ENCODE results near the gene ZNF714.

The ZNF714 gene

GRCh38 chr19:21082011-21082975, at the start of gene ZNF714:
Gene ZNF714, plus strand, starts transcription at chr19:21082203. Its CDS starts 16,066 bp downstream, at chr19:21098269.
- peak; percentile 41 for DNase-seq (ENCODE audit: low read depth)

GRCh38 chr19:21045028-21045427, 37.0 kb upstream of the ZNF714 start:
- no peak for DNase-seq (ENCODE audit: low read depth)

GRCh38 chr19:21046489-21046888, 35.5 kb upstream of the ZNF714 start:
- no peak for DNase-seq (ENCODE audit: low read depth)

DNA sequence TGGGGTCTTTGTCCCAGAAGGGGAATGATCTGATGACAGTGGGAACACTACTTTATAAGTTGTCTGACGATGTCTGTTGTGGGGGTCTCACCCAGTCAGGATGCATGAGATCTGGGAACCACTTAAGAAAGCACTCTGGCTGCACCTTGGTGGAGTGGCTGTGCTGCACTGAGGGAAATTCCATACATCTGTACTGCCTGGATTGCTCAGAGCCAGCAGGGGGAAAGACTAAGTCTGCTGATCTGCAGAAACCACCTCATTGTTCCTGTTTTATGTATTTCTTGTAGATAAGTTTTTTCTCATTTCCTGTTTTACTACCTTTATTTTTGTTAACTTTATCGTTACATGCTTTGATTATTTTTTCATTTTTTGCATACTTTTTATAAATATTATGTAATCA, 34.3 kb upstream of the ZNF714 start:
- DNase-seq (ENCODE audit: low read depth) = no peak

- DNase-seq (ENCODE audit: low read depth) = no peak
These were observed 29.1 kb upstream of the ZNF714 start for GRCh38 chr19:21052902-21053301.

- DNase-seq (ENCODE audit: low read depth) = no peak
These were observed 16.7 kb upstream of the ZNF714 start for GRCh38 chr19:21065336-21065735.

DNA sequence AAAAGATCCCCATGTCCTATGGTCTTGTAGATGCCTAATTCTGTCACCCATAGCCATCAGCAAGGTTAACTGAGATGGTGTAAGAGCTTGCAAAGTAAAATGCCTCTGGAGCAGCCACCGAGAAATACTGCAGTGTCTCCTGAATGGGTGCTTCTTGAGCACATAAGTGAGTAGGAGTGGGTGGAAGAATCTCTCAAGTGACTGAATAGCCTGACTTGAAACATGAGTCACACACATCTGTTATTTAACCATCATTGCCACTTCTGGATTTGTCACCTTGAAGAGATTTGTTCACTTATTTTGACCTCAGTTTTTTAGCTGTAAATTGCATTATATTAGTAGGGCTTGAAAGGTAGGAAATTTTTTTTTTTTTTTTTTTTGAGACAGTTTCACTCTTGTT, 2.3 kb downstream of the ZNF714 start:
- DNase-seq (ENCODE audit: low read depth) = no peak

- DNase-seq (ENCODE audit: low read depth) = no peak
These were observed 5.9 kb downstream of the ZNF714 start for GRCh38 chr19:21087871-21088270.

DNA sequence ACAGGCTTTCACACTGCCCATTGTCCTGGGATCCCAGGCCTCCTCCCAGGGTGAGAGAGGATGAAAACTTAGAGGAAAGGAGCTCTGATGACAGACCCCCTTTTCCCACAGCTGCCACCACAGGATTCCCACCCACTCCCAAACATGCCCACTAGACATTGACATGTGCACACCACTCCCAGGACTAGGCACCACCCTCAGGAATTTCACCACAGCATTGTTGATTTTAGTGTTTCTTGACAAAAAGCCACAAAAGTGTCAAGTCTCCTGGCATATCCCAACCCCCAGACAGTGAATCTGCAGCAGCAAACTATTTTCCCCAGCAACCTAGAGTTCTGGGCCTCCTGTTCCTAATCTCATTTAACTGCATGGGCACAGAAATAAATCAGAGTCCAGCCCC, 10.1 kb downstream of the ZNF714 start:
- no peak for DNase-seq (ENCODE audit: low read depth)

GRCh38 chr19:21094347-21095025, 12.5 kb downstream of the ZNF714 start:
- DNase-seq (ENCODE audit: low read depth) = no peak

GRCh38 chr19:21098291-21098690, 16.3 kb downstream of the ZNF714 start:
- no peak for DNase-seq (ENCODE audit: low read depth)

DNA sequence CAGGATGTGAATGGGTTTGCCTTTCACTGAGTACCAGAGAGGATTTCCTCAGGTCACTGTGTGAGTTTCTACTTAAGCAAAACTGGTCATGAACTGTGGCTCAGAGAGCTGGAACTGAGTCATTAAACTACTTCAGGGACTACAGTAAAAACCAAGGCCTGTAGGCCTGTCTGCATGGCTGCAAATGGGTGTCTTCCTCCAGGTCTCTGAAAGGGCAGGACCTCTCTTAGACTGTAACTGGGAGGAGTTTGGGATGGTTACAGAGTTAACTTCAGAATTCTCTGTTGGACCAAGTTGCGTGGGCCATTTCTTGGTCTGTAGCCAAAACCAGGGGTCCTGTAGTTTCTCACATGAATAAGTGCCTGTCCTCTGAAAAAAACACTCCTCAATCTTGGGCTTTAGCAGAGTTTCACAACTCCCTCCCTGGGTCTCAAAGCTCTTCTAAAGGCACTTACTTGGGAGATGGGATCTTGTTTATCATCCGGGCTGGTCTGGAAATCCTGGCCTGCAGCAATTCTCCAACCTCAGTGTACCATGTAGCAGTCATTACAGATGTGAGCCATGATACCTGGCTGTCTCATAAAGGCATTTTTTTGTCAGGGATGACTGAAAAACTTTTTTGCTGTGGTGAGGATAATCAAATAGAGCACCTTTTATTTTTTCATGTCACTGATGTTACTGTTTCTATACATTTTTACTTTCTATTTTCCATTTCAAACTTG, 19.7 kb downstream of the ZNF714 start:
- DNase-seq (ENCODE audit: low read depth) = no peak

DNA sequence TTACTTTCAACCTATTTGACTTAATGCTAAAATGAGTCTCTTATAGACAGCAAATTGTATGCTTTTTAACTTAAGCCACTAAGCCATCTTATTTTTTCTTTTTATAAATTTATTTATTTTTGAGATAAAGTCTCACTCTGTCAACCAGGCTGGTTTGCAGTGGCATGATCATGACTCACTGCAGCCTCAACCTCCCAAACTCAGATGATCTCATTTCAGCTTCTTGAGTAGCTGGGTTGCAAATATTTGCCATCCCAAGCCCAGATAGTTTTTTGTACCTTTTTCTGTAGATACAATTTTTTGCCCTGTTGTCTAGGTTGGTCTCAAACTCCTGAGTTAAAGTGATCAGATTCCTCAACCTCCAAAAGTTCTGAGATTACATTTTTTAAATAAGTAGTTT, 27.1 kb downstream of the ZNF714 start:
- no peak for DNase-seq (ENCODE audit: low read depth)

- DNase-seq (ENCODE audit: low read depth) = no peak
These were observed 28.2 kb downstream of the ZNF714 start for GRCh38 chr19:21110183-21110582.

DNA sequence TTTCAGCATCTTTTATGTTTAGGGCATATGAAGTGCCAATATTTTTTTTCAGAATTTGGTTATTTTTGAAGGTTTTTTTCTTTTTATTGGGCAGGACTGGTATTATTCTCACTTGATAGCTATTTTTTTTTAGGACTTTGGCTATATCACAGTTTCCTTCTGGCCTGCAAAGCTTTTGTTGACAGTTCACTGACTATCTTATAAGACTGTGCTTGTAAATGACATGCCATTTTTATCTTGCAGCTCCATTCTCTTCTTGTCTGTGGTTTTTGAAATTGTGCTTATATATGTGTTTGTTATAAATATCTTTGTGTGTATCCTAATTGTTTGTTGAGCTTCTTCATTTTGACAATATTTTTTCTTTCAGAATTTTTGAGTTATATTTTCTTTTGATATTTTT, 33.4 kb downstream of the ZNF714 start:
- no peak for DNase-seq (ENCODE audit: low read depth)

DNA sequence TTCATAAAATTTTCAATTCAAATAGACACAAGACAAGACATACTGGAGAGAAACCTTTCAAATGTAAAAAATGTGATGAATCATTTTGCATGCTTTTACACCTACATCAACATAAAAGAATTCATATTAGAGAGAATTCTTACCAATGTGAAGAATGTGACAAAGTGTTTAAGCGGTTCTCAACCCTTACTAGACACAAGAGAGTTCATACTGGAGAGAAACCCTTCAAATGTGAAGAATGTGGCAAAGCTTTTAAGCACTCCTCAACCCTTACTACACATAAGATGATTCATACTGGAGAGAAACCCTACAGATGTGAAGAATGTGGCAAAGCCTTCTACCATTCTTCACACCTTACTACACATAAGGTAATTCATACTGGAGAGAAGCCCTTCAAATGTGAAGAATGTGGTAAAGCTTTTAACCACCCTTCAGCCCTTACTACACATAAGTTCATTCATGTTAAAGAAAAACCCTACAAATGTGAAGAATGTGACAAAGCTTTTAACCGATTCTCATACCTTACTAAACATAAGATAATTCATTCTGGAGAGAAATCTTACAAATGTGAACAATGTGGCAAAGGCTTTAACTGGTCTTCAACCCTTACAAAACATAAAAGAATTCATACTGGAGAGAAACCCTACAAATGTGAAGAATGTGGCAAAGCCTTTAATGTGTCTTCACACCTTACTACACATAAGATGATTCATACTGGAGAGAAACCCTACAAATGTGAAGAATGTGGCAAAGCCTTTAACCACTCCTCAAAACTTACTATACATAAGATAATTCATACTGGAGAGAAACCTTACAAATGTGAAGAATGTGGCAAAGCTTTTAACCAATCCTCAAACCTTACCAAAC, 35.3 kb downstream of the ZNF714 start:
- no peak for DNase-seq (ENCODE audit: low read depth)

DNA sequence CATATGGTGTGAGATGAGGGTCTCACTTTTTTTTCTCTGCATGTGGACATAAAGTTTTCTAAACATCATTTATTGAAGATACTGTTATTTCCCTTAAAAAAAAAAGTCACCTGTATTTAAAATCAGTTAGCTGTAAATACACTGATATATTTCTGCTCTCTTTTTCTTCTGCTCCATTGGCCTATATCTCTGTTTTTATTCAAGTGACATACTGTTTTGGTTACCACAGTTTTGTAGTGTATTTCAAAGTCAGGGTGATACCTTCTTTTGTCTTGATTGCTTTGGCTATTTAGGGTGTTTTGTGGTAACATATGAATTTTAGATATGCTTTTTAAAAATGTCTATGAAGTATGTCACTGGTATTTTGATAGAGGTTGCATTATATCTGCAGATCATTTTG, 44.1 kb downstream of the ZNF714 start:
- no peak for DNase-seq (ENCODE audit: low read depth)

DNA sequence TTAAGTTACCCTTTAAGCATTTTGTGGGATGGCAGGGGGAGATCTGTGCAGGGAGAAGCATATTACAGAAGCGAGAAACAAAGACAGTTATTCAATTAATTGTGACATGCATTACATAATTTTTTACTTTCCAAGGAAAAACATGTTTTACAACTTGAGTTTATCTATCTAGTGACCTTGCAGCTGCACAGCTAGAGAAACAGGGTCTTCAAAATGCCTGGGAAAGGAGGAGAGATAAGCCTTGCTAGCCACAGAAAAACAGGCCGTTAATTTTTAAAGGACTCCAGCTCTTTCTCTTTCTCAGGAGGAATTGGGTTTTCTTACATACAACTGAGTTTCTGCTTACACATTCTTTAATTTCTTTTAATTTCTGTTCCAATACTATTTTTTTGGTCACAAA, 45.0 kb downstream of the ZNF714 start:
- DNase-seq (ENCODE audit: low read depth) = no peak

GRCh38 chr19:21127898-21128297, 45.9 kb downstream of the ZNF714 start:
- DNase-seq (ENCODE audit: low read depth) = no peak

DNA sequence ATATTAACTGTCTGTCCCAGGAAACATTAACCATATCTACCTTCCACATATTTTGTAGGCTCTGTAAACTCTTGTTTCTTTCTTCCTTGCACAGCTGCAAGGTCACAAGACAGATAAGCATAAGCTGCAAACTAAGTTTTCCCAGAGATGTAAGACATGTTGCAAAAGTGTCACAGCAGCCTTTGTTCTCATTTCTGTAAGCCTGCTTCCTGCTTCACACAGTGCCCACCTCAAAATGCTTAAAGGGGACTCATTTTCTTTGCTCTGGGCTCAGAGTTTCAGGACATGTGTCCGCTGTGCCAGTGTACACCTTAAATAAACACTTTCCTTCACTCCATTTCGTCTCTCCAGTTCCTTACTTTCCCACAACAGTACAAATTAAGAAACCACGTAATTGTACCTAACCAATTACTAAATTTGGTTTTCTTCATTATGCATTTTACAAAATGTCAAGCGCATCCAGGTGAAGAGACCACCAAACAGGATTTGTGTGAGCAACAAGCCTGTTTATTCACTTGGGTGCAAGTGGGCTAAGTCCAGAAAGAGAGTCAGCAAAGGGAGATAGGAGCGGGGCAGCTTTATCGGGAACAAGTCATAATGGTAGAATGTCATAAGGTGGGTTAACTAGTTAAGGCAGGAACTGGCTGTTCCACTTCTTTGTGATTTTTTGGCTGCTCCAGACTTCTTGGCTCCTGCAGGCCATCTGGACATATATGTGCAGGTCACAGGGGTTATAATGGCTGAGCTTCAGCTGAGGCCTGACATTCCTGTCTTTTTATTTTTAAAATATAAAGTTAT, 47.1 kb downstream of the ZNF714 start:
- no peak for DNase-seq (ENCODE audit: low read depth)
